ENCODE measurements around the gene SND1.

- TF ChIP-seq, protein P1, sequence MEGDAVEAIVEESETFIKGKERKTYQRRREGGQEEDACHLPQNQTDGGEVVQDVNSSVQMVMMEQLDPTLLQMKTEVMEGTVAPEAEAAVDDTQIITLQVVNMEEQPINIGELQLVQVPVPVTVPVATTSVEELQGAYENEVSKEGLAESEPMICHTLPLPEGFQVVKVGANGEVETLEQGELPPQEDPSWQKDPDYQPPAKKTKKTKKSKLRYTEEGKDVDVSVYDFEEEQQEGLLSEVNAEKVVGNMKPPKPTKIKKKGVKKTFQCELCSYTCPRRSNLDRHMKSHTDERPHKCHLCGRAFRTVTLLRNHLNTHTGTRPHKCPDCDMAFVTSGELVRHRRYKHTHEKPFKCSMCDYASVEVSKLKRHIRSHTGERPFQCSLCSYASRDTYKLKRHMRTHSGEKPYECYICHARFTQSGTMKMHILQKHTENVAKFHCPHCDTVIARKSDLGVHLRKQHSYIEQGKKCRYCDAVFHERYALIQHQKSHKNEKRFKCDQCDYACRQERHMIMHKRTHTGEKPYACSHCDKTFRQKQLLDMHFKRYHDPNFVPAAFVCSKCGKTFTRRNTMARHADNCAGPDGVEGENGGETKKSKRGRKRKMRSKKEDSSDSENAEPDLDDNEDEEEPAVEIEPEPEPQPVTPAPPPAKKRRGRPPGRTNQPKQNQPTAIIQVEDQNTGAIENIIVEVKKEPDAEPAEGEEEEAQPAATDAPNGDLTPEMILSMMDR (IDR thresholded peaks at IDR 0.05; ENCODE audit: insufficient read depth, low read length) = no peak
- TF ChIP-seq, protein P2, sequence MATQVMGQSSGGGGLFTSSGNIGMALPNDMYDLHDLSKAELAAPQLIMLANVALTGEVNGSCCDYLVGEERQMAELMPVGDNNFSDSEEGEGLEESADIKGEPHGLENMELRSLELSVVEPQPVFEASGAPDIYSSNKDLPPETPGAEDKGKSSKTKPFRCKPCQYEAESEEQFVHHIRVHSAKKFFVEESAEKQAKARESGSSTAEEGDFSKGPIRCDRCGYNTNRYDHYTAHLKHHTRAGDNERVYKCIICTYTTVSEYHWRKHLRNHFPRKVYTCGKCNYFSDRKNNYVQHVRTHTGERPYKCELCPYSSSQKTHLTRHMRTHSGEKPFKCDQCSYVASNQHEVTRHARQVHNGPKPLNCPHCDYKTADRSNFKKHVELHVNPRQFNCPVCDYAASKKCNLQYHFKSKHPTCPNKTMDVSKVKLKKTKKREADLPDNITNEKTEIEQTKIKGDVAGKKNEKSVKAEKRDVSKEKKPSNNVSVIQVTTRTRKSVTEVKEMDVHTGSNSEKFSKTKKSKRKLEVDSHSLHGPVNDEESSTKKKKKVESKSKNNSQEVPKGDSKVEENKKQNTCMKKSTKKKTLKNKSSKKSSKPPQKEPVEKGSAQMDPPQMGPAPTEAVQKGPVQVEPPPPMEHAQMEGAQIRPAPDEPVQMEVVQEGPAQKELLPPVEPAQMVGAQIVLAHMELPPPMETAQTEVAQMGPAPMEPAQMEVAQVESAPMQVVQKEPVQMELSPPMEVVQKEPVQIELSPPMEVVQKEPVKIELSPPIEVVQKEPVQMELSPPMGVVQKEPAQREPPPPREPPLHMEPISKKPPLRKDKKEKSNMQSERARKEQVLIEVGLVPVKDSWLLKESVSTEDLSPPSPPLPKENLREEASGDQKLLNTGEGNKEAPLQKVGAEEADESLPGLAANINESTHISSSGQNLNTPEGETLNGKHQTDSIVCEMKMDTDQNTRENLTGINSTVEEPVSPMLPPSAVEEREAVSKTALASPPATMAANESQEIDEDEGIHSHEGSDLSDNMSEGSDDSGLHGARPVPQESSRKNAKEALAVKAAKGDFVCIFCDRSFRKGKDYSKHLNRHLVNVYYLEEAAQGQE (IDR thresholded peaks at IDR 0.05; ENCODE audit: insufficient replicate concordance, low read depth) = no peak
- TF ChIP-seq POLR2AphosphoS5 (IDR thresholded peaks at IDR 0.05; ENCODE audit: low read depth) (no peak), GABPA (IDR thresholded peaks at IDR 0.05; ENCODE audit: low read depth) (no peak), SPI1 (IDR thresholded peaks at IDR 0.05; ENCODE audit: borderline replicate concordance, low read depth) (no peak)
Observed at GRCh38 chr7:127731431-127732080, 79.6 kb downstream of the SND1 start.

All from HL-60 (cell line).